ENCODE data around the gene MESP2.

Gene MESP2

DNA sequence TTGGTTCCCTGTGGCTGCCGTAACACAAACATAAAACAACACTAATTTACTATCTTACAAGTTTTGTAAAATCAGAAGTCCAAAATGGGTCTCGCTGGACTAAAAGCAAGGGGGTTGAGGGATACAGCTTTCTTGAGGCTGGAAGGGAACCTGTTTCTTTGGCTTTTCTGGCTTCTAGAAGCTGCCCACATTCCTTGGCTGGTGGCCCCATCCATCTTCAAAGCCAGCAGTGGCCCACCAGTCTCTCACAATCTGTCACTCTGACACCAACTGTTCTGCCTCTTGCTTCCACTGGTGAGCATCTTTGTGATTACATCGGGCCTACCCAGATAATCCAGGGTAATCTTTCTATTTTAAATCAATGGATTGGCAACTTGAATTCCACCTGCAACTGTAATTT lies 39.6 kb downstream of the MESP2 start:
- DNase-seq (ENCODE audit: low read depth, low spot score) = no peak

DNA sequence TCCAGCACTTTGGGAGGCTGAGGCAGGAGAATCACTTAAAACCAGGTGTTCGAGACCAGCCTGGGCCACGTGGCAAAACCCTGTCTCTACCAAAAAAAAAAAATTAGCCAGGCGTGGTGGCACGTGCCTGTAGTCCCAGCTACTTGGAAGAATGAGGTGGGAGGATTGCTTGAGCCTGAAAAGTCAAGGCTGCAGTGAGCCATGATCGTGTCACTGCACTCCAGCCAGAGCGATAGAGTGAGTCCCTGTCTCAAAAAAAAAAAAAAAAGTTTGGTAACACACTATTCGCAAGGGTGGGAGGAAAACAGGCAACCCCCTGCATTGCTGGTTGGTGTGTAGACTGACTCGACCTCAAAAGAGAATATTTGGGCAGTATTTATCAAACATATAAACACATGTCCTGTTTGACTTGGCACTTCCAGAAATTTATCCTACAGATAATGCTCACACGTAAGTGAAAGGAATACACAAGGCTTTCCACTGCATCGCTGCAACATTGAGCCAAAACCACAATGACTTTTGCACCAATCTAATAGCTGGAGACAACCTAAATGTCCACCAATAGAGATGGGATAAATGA lies 41.7 kb downstream of the MESP2 start:
- no peak for DNase-seq (ENCODE audit: low read depth, low spot score)

DNA sequence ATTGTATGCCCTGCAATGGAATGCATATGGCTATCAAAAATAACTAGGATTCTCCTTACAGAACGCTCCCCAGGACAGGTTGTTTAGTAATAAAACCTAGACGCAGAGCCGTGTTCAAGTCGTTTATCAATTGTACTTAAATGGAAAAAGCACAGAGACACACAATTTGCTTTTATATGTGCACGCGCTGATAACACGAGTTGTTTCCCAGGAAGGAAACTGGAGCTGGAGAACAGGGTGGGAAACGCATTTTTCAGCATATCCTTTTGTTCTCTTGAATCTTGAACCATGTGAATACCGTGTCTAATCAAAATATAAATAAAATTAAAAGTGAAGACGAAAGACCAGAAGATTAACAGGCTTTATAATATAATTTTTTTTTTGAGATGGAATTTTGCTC lies 42.2 kb downstream of the MESP2 start:
- no peak for DNase-seq (ENCODE audit: low read depth, low spot score)

DNA sequence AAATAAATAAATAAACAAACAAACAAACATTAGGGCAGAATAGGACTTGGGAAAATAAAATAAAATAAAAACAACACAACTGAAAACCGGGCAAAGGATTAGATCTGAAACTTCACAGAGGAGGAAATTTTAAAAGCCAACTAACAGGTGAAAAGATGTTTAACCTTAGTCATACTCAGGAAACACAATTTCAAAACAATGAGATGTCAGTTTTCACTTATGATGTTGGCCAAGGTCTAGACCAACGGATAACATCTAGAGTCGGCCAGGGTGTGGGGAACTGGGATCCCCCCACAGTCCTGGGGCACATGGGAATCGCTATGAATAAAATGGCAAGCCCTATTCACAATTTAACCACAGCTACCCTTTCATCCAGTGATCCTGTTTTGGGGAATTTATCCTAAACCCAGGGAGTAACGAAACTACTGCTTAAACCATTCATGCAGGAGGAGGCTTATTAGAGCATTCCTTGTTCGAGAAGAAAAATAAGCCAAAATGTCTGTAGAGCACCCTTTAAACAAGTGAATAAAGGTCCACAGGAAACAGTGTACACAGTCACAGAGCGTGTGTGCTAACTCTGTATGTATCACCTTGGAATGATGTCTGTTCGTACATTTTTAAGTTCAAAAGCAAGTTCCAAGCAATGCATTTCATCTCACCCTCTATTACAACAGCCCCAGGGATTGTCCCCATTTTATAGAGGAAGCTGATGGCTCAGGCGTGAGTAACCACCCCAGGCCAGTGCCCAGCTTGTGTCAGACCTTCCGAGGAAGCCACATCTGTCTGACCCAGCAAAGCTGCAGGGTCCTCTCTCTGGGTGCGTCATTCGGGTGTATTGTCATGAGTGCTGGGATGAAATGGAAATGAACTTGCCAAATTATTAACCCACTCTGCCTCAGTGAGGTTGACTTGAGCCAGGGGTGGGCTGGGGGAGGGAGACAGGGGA lies 44.8 kb downstream of the MESP2 start:
- no peak for DNase-seq (ENCODE audit: low read depth, low spot score)

DNA sequence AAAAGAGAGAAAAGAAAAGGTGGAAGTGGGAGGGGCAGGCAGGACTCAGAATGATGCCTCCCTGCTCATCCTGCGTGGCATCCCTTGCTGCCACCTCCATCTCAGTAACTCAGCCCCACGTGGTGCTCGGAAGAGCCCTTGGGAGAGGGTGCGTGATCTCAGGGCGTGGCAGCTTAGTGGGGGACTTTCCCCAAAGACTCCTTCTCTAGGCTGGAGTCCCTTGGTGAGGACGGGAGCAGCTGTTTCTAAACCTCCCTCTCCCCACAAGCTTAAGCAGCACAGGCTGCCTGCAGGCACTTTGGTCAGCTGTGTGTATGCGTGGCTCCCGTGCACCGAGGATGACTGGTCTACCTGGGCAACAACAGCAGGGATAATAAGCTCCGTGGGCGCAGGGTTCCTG lies 45.9 kb downstream of the MESP2 start:
- no peak for DNase-seq (ENCODE audit: low read depth, low spot score)

DNA sequence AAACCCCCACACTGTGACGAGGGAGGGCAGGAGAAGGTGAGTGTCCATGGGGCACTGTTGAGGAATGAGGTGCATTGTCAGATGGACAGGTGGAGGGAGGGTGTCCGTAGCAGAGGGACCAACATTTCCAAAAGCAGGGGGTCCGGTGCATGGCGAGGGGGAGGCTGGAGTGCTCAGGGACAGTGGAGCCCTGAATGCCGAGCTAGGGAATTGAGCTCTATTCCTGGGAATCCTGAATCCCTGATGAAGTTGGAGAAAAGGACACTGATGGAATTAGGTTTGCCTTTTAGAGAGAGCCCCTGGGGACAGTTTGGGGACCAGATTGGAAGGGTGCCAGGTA lies 46.4 kb downstream of the MESP2 start:
- DNase-seq (ENCODE audit: low read depth, low spot score) = no peak

DNA sequence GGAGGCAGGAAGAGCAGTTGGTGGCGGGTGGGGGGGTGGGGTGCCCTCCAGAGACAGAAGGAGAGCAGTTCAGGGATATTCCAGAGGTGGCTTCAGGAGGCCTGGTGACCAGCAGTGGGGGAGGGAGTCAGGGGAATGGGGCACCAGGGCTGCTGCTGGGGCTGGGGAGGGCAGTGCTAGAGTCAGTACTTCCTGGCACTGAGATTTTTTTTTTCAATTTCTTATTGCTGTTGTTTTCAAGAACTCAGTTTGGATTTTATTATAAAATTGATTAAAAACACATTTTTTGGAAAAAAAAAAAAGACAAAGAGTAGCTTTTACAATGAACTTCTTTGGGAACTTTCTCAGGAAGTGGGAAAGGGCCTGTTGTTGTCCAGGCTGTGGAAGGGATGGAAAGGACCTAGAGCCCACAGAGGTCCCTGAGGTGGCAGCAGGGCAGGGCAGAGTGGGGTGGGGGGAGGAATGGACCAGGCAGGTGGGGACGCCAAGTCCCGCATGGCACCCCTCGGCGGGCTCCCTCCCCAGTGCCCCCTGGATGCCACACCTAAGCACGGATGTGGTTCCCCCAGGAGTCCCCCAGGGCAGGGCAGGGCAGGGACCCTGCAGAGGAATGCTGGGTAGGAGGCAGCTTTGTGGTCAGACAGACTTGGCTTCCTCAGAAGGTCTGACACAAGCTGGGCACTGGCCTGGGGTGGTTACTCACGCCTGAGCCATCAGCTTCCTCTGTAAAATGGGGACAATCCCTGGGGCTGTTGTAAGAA lies 47.0 kb downstream of the MESP2 start:
- no peak for DNase-seq (ENCODE audit: low read depth, low spot score)

DNA sequence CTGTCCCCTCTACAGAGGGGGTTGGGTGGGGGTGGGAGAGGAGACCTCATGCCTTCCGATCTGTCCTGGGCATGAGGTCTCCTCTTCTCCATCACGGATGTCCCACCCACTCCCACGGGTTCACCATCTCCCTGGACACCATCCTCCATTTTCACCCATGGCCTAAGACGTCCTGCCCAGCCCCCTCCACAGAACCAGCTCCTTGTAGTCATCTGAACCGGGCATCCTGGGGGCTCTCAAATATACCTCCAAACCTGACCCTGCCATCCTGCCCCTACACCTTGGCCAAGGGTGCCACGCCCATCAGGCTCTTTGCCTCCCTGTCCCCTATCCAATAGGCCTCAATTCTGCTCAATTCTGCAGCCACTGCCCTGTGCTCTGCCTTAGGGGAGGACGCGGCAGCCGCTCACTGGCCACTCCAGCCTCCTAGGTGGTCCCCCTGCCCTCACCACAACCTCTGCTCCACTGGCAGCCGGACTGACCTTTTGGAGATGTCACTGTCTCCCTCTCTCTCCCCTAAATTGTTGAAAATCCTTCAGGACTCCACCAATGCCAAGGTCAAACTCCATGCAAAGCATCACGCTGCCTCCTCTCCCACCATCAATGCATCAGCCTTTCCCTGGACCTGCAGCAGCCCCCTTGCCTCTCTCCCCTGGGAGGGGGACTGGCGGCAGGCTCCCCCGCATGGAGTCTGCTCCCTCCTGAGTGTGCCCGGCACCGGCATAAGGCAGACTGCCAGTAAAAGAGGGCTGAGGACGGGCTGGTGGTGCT lies 47.9 kb downstream of the MESP2 start:
- DNase-seq (ENCODE audit: low read depth, low spot score) = no peak

DNA sequence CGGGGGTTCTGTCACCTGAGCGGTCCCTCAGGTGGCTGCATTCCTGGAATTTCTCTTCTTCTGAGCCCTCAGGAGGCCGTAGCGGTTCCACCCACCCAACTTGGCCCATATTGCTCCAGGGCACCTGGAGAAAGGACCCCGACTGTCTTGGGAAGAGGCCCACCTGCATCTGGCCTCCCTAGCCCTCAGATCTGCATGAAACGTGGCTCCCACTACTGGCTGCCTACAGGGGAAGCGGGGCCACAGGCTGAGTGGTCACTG lies 48.4 kb downstream of the MESP2 start:
- no peak for DNase-seq (ENCODE audit: low read depth, low spot score)

DNA sequence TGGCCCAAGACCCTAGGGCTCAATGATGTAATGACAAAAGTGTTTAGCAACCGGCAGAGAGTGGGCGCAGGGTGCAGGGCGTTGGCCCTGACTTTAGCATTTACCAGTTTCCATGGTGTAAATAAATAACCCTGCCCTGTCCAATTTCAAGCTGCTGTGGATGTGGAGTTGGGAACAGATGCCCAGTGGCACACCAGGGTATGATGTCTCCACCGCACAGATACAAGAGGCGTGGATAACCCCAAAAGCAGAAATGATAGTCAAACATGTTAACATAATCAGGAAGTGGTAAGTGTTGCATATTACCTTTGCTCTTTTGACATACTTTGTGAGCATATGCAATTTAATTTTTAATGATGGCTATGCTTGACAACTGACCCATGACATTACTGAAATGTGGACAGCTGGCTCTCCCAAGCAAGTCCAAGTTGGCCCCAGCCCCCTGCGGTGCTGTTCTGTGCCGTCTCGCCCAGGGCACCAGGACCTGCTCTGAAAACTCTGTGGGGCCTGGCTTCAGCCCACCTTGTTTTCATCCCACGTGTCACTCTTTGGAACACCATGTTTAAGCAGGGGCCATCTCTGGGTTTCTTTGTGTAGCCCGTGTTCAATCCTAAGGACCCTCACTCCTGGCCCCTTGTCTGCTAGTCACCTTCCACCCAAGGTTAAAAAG lies 49.3 kb downstream of the MESP2 start:
- no peak for DNase-seq (ENCODE audit: low read depth, low spot score)

DNA sequence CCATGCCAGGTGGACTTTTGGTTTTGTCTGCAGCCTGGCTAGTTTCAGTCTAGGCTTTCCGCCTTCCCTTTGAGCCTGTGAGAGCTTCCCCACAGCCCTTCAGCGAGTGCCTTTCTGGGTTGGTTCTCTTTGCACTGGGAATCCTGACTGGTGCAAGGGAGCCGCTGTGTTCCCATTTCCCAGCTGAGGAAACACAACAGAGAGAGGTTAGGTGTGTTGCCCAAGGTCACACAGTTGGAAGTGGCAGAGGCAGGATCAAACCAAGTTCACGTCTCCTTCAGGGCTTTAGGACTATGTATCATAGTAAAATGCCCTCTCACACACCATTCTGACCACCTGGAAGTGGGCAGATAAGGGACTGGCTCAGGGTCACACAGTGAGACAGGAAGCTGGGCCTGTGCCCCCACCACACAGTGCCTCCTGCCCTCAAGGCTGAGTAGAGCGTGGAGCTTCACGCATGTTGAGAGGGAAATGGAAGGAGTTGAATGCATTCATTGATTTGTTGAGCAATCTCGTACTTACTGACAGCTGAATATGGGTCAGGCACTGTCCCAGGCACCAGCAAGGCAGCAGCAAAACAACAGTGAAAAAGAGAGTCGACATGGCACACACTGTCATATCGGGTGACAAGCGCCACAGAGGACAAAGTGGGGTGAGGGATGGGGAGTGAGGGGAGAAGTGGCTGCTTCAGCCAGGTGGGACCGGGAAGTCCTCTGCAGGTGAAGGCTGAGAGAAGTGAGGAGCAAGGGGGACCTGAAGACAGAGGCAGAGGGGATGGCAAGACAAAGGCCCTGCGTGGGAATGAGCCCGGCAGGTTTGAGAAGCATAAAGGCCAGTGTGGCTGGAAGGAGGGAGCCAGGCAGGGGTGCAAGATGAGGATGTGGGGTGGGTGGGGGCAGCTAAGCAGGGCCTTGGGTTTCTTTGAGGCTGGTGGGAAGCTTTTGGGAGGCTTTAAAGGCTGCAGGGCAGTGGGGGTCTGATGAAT lies 50.8 kb downstream of the MESP2 start:
- no peak for DNase-seq (ENCODE audit: low read depth, low spot score)

DNA sequence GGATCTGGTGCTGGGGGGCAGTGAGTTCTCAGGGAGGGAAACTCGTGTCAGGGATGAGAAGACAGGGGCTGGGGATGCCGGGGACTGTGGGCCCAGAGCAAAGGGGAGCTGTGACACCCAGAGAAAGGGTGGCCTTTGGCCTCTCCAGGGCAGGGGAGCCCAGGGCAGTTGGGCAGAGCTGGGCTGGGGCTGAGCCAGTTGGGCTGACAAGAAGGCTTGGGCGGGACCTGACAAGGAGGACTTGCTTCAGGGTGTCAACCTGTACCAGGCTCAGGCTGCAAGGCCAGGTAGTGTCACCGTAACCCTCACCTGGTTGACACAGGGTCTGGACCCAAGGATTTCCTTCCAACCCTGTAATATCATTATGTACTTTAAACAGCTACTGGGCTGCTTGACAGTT lies 51.7 kb downstream of the MESP2 start:
- DNase-seq (ENCODE audit: low read depth, low spot score) = no peak
